Stimulated activated CD4-positive, alpha-beta T cell treated with anti-CD3 and anti-CD28 coated beads, Interleukin-2, amount 100 ng/mL, for 24 hours (primary cell): ENCODE data around the gene MYH7B.

ENCODE experiments used
- DNase-seq, 2 donors: peaks; one replicate each; pipeline ENCODE4 v3.0.0-alpha.2; 2020

The MYH7B gene

GRCh38 chr20:34978092-34978744, 22.6 kb downstream of the MYH7B start:
- no peak for DNase-seq

- DNase-seq: peak in 1 of 2 donors; percentile 37
Observed at GRCh38 chr20:34979366-34980153, 23.9 kb downstream of the MYH7B start.

GRCh38 chr20:34980543-34981233, 25.0 kb downstream of the MYH7B start:
- DNase-seq: no peak

- DNase-seq: no peak
Observed at GRCh38 chr20:34982270-34983088, 26.8 kb downstream of the MYH7B start.

GRCh38 chr20:34983089-34983820, 27.6 kb downstream of the MYH7B start:
- no peak for DNase-seq

GRCh38 chr20:34983995-34984735, 28.5 kb downstream of the MYH7B start:
- no peak for DNase-seq

GRCh38 chr20:34984756-34985261, 29.1 kb downstream of the MYH7B start:
- no peak for DNase-seq

- no peak for DNase-seq
Observed at GRCh38 chr20:34985461-34986310, 30.0 kb downstream of the MYH7B start.

GRCh38 chr20:34986311-34987287, 30.9 kb downstream of the MYH7B start:
- DNase-seq: no peak

- no peak for DNase-seq
Observed at GRCh38 chr20:34987288-34988190, 31.9 kb downstream of the MYH7B start.

- DNase-seq: no peak
Observed at GRCh38 chr20:34988191-34988540, 32.5 kb downstream of the MYH7B start.

- DNase-seq: no peak
Observed at GRCh38 chr20:34989118-34989517, 33.5 kb downstream of the MYH7B start.

- no peak for DNase-seq
Observed at GRCh38 chr20:34989670-34990069, 34.0 kb downstream of the MYH7B start.

- no peak for DNase-seq
Observed at GRCh38 chr20:34990231-34990630, 34.6 kb downstream of the MYH7B start.

GRCh38 chr20:34990661-34991214, 35.1 kb downstream of the MYH7B start:
- no peak for DNase-seq

- no peak for DNase-seq
Observed at GRCh38 chr20:34992751-34993417, 37.2 kb downstream of the MYH7B start.

- DNase-seq: no peak
Observed at GRCh38 chr20:34993941-34994508, 38.4 kb downstream of the MYH7B start.
